NT2/D1 (cell line): ENCODE data around the gene FRMPD1.

Source experiments
- SUZ12 ChIP-seq: IDR thresholded peaks from 2 replicates; pipeline ENCODE4 v1.6.1; 2011; ENCODE audit not compliant: insufficient read length, insufficient read depth; ENCODE audit errors: extremely low read depth
- ZNF274 ChIP-seq: IDR thresholded peaks from 2 replicates; pipeline ENCODE4 v1.6.1; 2011; ENCODE audit warnings: mild to moderate bottlenecking, low read depth, low read length

- no peak for TF ChIP-seq ZNF274
- TF ChIP-seq SUZ12 = no peak
These were observed 18.3 kb upstream of the FRMPD1 start for GRCh38 chr9:37632479-37632878.
